ENCODE results near the gene RPS3A.
"Not testable (repeated sequence)": the region's sequence is repeated elsewhere in the genome, so short reads cannot be mapped to it uniquely, and the experiment has no call there.

Gene RPS3A

DNA sequence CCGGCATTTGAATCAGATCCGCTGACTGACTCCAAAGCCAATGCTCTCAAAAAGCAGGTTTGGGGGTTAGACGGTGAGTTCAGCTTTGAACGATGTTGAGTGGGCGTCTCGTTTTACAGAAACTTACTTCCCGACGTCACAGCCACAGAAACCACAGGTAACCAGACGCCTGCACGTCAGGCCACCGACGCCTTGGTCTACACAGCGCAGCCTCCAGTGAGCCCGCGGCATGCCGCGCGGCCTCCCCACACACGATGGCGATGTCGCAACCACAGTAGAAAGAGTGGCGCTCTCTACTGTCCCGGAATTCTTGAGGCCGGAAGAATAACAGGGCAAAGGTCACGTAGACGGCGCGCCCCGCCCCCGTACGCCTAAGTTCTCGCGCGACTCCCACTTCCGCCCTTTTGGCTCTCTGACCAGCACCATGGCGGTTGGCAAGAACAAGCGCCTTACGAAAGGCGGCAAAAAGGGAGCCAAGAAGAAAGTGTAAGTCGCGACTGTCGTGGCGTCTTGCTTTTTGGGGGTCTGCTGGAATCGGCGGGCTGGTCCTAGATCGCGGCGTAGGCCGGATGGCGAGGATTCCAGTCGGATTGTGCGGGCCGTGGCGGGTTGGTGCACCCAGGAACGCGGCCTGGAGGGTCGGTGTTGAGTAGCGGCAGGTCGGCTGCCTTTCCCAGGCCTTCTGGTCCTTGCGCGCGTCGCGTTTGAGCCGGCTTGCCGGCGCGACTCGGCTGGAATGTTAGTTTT, at the start of gene RPS3A:
Gene RPS3A (plus strand): TSS at position 400 of the 747 bp plus-strand sequence. CDS start 25 bp downstream, at position 425.
- FAIRE-seq (peak; percentile 98), DNase-seq (ENCODE audit: insufficient read length, low spot score) (peak; percentile 74)

GRCh38 chr4:151052785-151053184, 46.6 kb upstream of the RPS3A start:
- DNase-seq (ENCODE audit: insufficient read length, low spot score), result no peak
- no peak for FAIRE-seq

DNA sequence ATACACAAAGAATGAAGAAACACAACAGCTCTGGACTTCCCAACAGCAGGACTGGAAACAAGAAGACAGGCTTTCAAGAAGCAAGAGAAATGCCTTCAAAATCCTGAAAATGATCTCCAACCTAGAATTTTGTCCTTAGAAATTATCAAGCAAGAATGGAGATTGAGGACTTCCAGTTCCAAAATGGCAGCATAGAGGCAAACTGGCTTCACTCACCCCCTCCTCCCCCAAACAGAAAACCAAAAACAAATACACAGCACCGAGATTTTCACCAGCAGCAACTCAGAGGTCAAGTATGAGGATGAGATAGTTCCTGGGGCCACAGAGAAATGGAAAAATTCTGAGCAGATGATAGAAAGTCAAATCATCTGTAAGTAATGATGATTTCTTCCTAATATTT, 43.9 kb upstream of the RPS3A start:
- DNase-seq (ENCODE audit: insufficient read length, low spot score), result no peak
- FAIRE-seq, result peak; percentile 60

- FAIRE-seq; DNase-seq (ENCODE audit: insufficient read length, low spot score): not testable (repeated sequence)
Measured at GRCh38 chr4:151063143-151063542, 36.3 kb upstream of the RPS3A start.

DNA sequence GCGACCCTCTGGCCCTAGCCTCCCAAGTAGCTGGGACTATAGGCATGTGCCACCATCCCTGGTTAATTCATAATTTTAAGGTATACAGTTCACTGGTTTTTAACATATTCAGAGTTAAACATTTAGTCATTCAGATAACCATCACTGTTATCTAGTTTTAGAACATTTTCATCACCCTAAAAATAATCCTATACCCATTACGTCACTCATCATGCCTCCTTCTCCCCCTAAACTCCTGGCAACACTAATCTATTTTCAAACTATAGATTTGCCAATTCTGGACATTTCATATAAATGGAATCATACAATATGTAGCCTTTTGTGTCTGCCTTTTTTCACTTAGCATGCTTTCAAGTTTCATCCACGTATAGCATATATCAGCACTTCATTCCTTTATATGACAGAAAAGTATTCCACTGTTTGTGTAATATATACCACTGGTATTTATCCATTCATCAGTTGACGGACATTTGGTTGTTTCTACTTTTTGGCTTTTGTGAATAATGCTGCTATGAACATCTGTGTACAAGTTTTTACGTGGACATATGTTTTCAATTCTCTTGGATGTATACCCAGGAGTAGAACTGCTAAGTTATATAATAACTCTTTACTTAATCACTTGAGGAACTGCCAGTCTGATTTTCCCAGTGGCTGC, 32.0 kb upstream of the RPS3A start:
- DNase-seq (ENCODE audit: insufficient read length, low spot score) (no peak), FAIRE-seq (peak; percentile 47)

DNA sequence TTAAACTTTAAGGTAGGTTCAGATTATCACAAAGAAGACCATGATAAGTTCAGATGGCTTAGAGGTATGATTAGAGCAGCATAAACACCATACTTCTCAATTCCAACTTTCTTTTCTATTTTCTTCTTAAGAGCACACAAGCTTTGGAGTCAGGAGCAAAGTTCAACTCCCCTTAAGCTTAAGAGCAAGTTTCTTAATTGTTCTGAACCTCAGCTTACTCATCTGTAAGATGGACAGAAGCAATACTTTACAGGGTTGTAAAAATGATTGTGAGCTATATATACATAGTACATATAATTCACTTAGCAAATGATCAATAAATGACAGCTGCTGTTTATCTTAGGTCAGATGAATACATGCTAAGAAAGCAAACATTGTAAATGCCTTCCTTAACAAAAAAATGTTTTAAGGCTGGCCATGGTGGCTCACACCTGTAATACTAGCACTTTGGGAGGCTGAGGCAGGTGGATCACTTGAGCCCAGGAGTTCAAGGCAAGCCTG, 25.0 kb upstream of the RPS3A start:
- FAIRE-seq (no peak), DNase-seq (ENCODE audit: insufficient read length, low spot score) (no peak)

DNA sequence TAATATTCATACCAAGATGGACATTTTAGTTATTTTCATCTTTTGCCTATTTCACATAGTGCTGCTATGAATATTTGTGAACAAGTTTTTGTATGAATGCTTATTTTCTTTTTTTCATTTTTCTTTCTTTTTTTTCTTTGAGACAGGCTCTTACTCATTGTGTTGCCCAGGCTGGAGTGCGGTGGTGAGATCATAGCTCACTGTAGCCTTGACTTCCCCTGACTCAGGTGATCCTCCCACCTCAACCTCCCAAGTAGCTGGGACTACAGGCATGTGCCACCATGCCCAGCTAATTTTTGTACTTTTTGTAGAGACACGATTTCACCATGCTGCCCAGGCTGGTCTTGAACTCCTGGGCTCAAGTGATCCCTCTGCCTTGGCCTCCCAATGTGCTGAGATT, 21.4 kb upstream of the RPS3A start:
- not testable (repeated sequence) for FAIRE-seq; DNase-seq (ENCODE audit: insufficient read length, low spot score)

GRCh38 chr4:151087467-151087866, 12.0 kb upstream of the RPS3A start:
- no peak for FAIRE-seq

DNA sequence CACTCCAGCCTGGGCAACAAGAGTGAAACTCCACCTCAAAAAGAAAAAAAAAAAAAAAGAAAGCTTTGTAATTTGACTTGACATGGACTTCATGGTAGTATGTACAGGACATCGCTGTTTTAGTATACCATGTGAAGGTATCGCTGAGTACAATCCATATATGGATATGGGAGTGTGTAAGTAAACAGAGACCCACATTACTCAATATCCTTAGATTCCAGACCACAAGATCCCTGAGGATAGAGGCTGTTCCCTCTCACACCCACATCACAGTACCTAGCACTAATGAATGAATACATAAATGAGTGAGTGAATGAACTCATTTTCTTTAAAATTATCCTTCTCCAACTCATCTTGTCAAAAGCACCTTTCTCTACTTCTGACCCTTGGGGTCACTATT, 8.4 kb upstream of the RPS3A start:
- FAIRE-seq (no peak), DNase-seq (ENCODE audit: insufficient read length, low spot score) (no peak)

More at GRCh38 chr4:151087467-151087866, 12.0 kb upstream of the RPS3A start:
- DNase-seq (ENCODE audit: insufficient read length, low spot score), result no peak

- FAIRE-seq, result no peak
Measured at GRCh38 chr4:151092488-151092887, 6.9 kb upstream of the RPS3A start.

DNA sequence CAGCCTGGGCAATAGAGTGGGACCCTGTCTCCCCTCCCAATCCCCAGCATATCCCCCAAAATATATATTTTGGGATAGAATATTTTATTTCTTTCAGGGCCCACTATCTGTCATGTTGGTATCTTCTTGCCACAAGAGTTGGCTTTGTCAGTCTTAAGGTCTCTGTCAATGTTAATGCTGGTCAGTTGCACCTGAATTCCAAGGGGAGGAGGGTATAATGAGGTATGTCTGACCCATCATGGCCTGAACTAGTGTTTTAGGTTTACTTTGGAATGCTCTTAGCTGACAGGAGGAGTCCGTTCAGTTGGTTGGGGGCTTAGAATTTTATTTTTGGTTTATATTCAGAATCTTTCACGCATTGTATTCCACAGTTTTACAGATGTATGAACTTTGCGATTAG, 6.2 kb upstream of the RPS3A start:
- DNase-seq (ENCODE audit: insufficient read length, low spot score), result no peak
- no peak for FAIRE-seq

More at GRCh38 chr4:151092488-151092887, 6.9 kb upstream of the RPS3A start:
- DNase-seq (ENCODE audit: insufficient read length, low spot score), result no peak

DNA sequence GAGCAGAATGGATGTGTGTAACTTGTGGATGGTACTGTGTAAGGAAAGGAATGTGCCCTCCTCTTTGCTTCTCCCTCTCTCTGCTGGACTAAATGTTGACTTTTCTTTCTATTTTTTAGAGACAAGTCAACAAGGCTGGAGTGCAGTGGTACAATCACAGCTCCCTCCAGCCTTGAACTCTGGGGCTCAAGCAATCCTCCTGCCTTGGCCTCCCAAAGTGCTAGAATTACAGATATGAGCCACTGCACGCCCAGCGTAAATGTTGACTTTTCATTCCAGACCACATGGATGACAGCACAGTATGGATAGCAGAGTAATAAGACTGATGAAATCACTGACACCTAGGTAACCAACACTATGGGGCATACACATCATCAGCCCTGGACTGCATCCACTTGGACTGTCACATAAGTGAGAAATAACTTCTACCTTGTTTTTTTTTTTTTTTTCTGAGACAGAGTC, 5.1 kb upstream of the RPS3A start:
- DNase-seq (ENCODE audit: insufficient read length, low spot score) (no peak), FAIRE-seq (no peak)

DNA sequence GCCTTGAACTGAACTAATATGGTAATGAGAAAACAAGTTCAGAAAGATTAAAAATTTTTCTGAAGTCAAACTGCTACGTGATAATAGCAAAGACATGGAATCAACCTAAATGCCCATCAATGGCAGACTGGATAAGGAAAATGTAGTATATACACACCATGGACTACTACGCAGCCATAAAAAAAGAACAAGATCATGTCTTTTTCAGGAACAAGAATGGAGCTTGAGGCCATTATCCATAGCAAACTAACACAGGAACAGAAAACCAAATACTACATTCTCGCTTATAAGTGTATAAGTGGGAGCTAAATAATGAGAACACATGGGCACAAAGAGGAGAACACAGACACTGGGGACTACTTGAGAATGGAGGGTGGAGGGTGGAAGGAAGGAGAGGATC, 4.3 kb upstream of the RPS3A start:
- FAIRE-seq, result no peak
- DNase-seq (ENCODE audit: insufficient read length, low spot score), result no peak

DNA sequence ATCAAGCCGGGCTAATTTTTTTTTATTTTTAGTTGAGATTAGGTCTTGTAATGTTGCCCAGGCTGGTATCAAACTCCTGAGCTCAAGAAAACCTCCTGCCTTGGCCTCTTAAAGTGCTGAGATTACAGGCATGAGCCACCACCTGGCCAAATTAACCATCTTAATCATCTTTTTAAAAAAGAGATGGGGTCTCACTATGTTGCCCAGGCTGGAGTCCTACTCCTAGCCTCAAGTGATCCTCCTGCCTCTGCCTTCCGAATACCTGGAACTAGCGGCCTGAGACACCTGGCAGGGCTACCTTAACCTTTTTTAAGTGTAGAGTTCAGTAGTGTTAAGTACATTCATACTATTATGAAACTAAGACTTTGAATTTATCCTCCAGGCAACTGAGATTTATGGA, 1.7 kb upstream of the RPS3A start:
- FAIRE-seq (no peak), DNase-seq (ENCODE audit: insufficient read length, low spot score) (no peak)

DNA sequence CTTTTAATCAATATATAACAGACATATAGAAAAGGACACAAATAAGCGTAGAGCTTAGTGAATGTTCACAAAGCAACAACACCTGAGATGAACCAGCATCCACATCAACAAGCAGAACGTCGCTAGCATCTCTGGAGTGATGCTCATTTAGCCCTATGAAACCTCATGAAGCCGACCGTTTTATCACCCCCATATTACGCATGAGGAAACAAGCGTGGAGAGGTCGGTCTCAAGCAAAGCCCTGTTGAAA, 524 bp upstream of the RPS3A start:
- FAIRE-seq (no peak), DNase-seq (ENCODE audit: insufficient read length, low spot score) (no peak)

DNA sequence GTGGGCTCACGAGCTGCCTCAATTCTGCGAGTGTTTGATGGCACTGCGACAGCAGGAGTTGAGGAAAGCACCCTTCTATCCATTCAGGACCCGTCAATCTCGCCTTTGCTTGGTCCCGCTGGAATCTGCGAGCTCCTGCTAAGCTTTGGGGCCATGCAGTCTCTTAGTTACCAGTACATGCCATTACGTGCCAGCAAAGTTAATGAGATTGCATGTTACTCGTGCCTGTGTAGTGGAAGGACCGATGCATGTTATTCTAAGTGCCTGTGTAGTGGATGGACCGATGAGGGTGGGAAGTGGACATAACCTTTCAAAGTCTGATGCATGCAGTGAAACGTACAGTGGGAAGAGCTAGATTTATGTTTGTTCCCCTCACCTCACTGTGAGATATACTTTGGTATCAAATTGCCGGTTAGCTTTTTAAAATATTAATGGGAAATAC, 569 bp downstream of the RPS3A start:
- FAIRE-seq, result peak; percentile 31

GRCh38 chr4:151100531-151100930, 1.1 kb downstream of the RPS3A start:
- FAIRE-seq, result no peak
- no peak for DNase-seq (ENCODE audit: insufficient read length, low spot score)

More for the DNA sequence above, 569 bp downstream of the RPS3A start:
- DNase-seq (ENCODE audit: insufficient read length, low spot score), result no peak

- DNase-seq (ENCODE audit: insufficient read length, low spot score) (no peak), FAIRE-seq (no peak)
Measured at GRCh38 chr4:151103758-151104157, 4.3 kb downstream of the RPS3A start.

GRCh38 chr4:151104621-151105020, 5.2 kb downstream of the RPS3A start:
- FAIRE-seq (no peak), DNase-seq (ENCODE audit: insufficient read length, low spot score) (no peak)

DNA sequence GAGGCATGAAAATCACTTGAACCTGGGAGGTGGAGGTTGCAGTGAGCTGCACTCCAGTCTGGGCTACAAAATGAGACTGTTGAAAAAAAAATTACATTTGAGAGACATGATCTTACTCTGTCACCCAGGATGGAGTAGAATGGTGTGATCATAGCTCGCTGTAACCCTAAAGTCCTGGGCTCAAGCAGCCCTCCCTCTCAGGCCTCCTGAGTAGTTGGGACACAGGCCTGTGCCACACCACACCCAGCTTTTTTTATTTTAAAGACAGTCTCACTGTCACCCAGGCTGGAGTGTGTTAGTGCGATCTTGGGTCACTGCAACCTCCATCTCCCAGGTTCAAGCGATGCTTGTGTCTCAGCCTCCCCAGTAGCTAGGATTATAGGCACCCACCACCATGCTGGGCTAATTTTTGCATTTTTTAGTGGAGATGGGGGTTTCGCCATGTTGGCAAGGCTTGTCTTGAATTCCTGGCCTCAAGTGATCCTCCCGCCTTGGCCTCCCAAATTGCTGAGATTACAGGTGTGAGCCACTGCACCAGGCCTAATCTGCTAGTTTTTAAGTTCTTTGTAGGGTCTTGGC, 6.1 kb downstream of the RPS3A start:
- FAIRE-seq (no peak), DNase-seq (ENCODE audit: insufficient read length, low spot score) (no peak)

DNA sequence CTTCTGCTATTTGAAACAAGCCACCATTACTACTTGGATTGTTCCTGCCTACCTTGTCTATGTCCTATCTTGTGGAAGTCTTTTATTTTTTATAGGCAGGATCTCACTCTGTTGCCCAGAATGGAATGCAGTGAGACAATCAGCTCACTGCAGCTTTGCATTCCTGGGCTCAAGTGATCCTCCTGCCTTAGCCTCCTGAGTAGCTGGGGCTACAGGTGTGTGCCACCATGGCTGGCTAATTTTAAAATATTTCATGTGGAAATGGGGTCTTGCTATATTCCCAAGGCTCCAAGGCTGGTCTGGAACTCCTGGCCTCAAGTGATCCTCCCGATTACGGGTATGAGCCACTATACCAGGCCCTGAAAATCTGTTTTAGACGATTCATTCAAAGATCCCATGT, 7.6 kb downstream of the RPS3A start:
- FAIRE-seq, result no peak
- DNase-seq (ENCODE audit: insufficient read length, low spot score), result no peak

- no peak for FAIRE-seq
- DNase-seq (ENCODE audit: insufficient read length, low spot score), result no peak
Measured at GRCh38 chr4:151110236-151110635, 10.8 kb downstream of the RPS3A start.

Data from GM19239 (cell line).